PC-3 (cell line): Measurements from ENCODE around the gene PHF19. TPM values are rescaled to one million over a fixed set of nuclear protein-coding genes. Genes with fewer than 3 reads are reported as not detected.

Experiments used
- ATAC-seq: fragments of 200-7000 bp; cut with Tn5 transposase; 2 replicates; pipeline ENCODE4 v1.9.1; 2020; ENCODE audit warnings: mild to moderate bottlenecking, moderate library complexity
- BruUV-seq: library from RNA; stranded (reverse); fragments of 400-500 nt; replicated peaks from 2 replicates; lab custom pipeline; 2021; lab: Mats Ljungman, UMichigan
- CTCF ChIA-PET: fragments of 300-600 bp; sonication (Branson Sonifier 250); formaldehyde crosslinking; loops from one replicate; lab custom pipeline; 2022; ENCODE audit warnings: antibody characterized with exemption; lab: Charles Lee
- POLR2A ChIA-PET: fragments of 300-600 bp; sonication (Branson Sonifier 250); formaldehyde crosslinking; loops from one replicate; lab custom pipeline; 2022; ENCODE audit warnings: antibody characterized with exemption; ENCODE audit not compliant: unreplicated experiment; lab: Charles Lee
- DNase-seq: peaks from one replicate; pipeline ENCODE4 v3.0.0-alpha.2; 2015
- H2AFZ ChIP-seq: fragments of 300-600 bp; sonication (generic); 2 replicates; pipeline ENCODE4 v1.6.0; 2016; ENCODE audit warnings: antibody characterized with exemption, low read length
- H3F3A ChIP-seq: fragments of 300-600 bp; sonication (generic); one replicate; pipeline ENCODE4 v1.6.0; 2017; ENCODE audit warnings: antibody characterized with exemption, low read length, control low read depth, mild to moderate bottlenecking; ENCODE audit not compliant: unreplicated experiment
- H3K27ac ChIP-seq: fragments of 300-600 bp; sonication (generic); 2 replicates; pipeline ENCODE4 v1.5.1; 2016; ENCODE audit warnings: mild to moderate bottlenecking, low read length
- H3K27me3 ChIP-seq: fragments of 300-600 bp; sonication (generic); 2 replicates; pipeline ENCODE4 v1.6.1; 2016; ENCODE audit warnings: low read length, mixed read lengths
- H3K36me3 ChIP-seq: fragments of 300-600 bp; sonication (generic); 2 replicates; pipeline ENCODE4 v1.6.1; 2016; ENCODE audit warnings: low read depth, mixed run types, low read length, mixed read lengths
- H3K4me1 ChIP-seq: fragments of 300-600 bp; sonication (generic); 2 replicates; pipeline ENCODE4 v1.5.1; 2016; ENCODE audit warnings: low read length; ENCODE audit not compliant: insufficient read depth
- H3K4me2 ChIP-seq: fragments of 300-600 bp; sonication (generic); 2 replicates; pipeline ENCODE4 v1.6.0; 2016; ENCODE audit warnings: low read length
- H3K4me3 ChIP-seq: fragments of 300-600 bp; sonication (generic); 2 replicates; pipeline ENCODE4 v1.5.1; 2016; ENCODE audit warnings: mild to moderate bottlenecking, low read length, mixed read lengths
- H3K79me2 ChIP-seq: fragments of 300-600 bp; sonication (generic); 2 replicates; pipeline ENCODE4 v1.6.1; 2017; ENCODE audit warnings: low read length, mixed read lengths
- H3K9ac ChIP-seq: fragments of 300-600 bp; sonication (generic); 2 replicates; pipeline ENCODE4 v1.6.0; 2016; ENCODE audit warnings: mild to moderate bottlenecking, low read length
- H3K9me2 ChIP-seq: fragments of 300-600 bp; sonication (generic); replicated peaks from 2 replicates; pipeline ENCODE4 v1.6.1; 2016; ENCODE audit warnings: mixed run types, low read length, mixed read lengths
- H3K9me3 ChIP-seq: fragments of 300-600 bp; sonication (generic); 2 replicates; pipeline ENCODE4 v1.6.1; 2016; ENCODE audit warnings: low read length, mixed read lengths
- H4K20me1 ChIP-seq: fragments of 300-600 bp; sonication (generic); 2 replicates; pipeline ENCODE4 v1.6.1; 2016; ENCODE audit warnings: low read length, mixed read lengths
- EZH2 ChIP-seq: fragments of 300-600 bp; sonication (generic); IDR thresholded peaks from one replicate; pipeline ENCODE4 v1.6.1; 2017; ENCODE audit warnings: antibody characterized with exemption, mild to moderate bottlenecking, low read length; ENCODE audit not compliant: unreplicated experiment
- EZH2phosphoT487 ChIP-seq: fragments of 300-600 bp; sonication (generic); IDR thresholded peaks from 2 replicates; pipeline ENCODE4 v1.6.1; 2018; ENCODE audit warnings: mild to moderate bottlenecking, antibody characterized with exemption, low read length, borderline replicate concordance
- intact Hi-C: fragments of 100-400 bp; cut with micrococcal nuclease; formaldehyde crosslinking; loops from 2 replicates; pipeline ENCODE4 v1.9.0; 2023
- total RNA-seq: library from RNA; depleted of rRNA; stranded (reverse); fragments of >200 nt; gene quantifications from 2 replicates; pipeline ENCODE4 v1.2.3, GENCODE V29; 2014
- TF ChIP-seq, protein P1 (sequence below): fragments of 300-600 bp; sonication (generic); conservative IDR thresholded peaks from 2 replicates; pipeline ENCODE4 v1.5.1; 2017; ENCODE audit warnings: antibody characterized with exemption, low read depth, mild to moderate bottlenecking, low read length

Gene PHF19
- total RNA-seq, 1 experiment from 2014 or later = 104 TPM

DNA sequence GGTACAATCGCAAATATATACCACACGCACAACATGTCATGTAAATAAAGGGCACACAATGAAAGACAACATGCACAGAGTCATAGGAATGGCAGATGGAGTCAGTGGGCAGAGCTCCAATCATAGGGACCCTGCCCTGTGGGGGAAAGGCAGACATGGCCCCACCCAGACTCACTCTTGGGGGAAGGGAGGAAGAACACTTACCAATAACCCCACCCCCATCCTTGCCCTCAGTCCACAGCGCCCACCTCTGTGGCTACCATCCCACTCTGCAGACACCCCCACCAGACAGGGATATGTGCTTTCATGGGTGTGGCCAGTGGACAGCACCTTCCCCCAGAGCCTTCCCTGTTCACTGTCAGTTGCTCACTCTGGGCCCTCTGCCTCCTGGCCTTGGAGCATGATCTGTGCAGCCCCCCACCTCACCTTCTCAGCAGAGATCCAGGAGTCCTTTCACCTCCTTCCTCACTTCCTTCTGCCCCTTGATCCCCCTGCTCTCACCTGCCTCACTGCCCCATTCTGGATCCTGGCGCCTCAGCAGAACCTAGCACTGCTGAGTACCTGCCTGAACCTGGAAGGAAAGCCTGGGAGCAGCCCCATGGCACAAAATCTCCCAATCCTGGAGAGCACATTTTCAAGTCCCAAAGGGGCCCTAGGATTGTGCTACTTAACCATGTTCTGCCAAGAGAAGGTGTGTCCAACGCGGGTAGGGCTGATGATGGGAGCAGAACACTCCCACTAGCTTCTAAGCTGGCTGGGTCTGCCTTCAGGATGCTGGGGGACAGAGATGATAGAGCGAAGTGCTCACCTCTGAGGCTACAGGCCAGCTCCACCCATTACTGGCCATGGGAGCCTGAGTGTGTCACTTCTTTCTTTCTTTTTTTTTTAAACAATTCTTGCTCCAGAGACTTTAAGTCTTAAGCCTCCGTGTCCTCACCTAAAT, 1.5 kb upstream of the PHF19 start:
- DNase-seq = no peak
- Histone ChIP-seq H3K4me1 (peaks cover 43% of the 10 kb centered on the region), H3K27me3 (no peaks in the 10 kb centered on the region), H3K4me2 (peak overlapping the region; percentile 93), H3K9ac (no peak overlapping the region), H3K36me3 (no peaks in the 10 kb centered on the region; the same call in 1 of the 2 replicates), H3K27ac (no peak overlapping the region), H2AFZ (no peak overlapping the region), H3K4me3 (peak overlapping the region; percentile 76; the same call in 1 of the 2 replicates), H3K9me3 (no peaks in the 10 kb centered on the region), H3F3A (no peaks in the 10 kb centered on the region), H4K20me1 (no peaks in the 10 kb centered on the region), H3K9me2 (no peaks in the 10 kb centered on the region), H3K79me2 (peaks cover 24% of the 10 kb centered on the region)
- POLR2A ChIA-PET = no interaction called here
- CTCF ChIA-PET = no interaction called here
- ATAC-seq = no peak
- intact Hi-C loops = no loop called here
- TF ChIP-seq, protein P1, sequence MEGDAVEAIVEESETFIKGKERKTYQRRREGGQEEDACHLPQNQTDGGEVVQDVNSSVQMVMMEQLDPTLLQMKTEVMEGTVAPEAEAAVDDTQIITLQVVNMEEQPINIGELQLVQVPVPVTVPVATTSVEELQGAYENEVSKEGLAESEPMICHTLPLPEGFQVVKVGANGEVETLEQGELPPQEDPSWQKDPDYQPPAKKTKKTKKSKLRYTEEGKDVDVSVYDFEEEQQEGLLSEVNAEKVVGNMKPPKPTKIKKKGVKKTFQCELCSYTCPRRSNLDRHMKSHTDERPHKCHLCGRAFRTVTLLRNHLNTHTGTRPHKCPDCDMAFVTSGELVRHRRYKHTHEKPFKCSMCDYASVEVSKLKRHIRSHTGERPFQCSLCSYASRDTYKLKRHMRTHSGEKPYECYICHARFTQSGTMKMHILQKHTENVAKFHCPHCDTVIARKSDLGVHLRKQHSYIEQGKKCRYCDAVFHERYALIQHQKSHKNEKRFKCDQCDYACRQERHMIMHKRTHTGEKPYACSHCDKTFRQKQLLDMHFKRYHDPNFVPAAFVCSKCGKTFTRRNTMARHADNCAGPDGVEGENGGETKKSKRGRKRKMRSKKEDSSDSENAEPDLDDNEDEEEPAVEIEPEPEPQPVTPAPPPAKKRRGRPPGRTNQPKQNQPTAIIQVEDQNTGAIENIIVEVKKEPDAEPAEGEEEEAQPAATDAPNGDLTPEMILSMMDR = no peak
- TF ChIP-seq EZH2 (no peak), EZH2phosphoT487 (no peak)
- no TSS peak for BruUV-seq

- BruUV-seq = TSS peak; percentile 72
- POLR2A ChIA-PET = no interaction called here
- CTCF ChIA-PET = no interaction called here
- ATAC-seq (peak; percentile 31), DNase-seq (peak; percentile 76)
- Histone ChIP-seq H3K9me3 (no peaks in the 10 kb centered on the region), H3K4me3 (peak overlapping the region; percentile 76), H3K4me1 (peaks cover 47% of the 10 kb centered on the region), H3K4me2 (peak overlapping the region; percentile 93), H4K20me1 (no peaks in the 10 kb centered on the region), H3K27ac (peak overlapping the region; percentile 80), H2AFZ (peak overlapping the region; percentile 76), H3K27me3 (no peaks in the 10 kb centered on the region), H3K9me2 (no peaks in the 10 kb centered on the region), H3K36me3 (peaks cover 7% of the 10 kb centered on the region), H3F3A (no peaks in the 10 kb centered on the region), H3K79me2 (peaks cover 30% of the 10 kb centered on the region), H3K9ac (peak overlapping the region; percentile 73)
- intact Hi-C loops = loop anchor here (2.0 kb wide), 1 partner anchor 59 kb away; no protein-coding TSS in a partner anchor
- TF ChIP-seq EZH2phosphoT487 (no peak), EZH2 (no peak)
- TF ChIP-seq, protein P1 = no peak
Measured at GRCh38 chr9:120877276-120878034, 467 bp upstream of the PHF19 start.
